GM18519 (cell line): ENCODE results near the gene TAT.

Source experiments
- ATAC-seq: cut with Tn5 transposase; IDR thresholded peaks from one replicate; pipeline ENCODE4 v1.9.1; 2021; ENCODE audit warnings: mild to moderate bottlenecking, moderate library complexity; ENCODE audit not compliant: unreplicated experiment, low FRiP score

TAT gene

DNA sequence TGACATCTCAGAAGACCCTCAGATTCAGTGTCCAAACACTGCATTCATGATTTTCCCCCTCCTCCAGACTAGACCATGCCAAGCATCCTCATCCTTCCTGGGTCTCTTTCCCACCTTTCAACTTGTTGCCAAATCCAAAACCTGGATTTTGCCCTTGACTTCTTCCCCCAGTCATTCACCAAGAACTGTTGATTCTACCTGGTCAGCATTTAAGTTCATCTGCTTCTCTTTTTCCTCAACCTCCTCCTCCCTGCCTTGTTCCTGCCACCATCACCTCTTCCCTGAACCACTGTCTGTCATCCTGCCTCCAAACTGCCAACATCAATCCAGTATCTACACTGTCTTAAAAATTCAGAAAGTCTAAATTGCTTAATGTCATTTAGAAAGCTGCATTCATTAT lies 29.7 kb downstream of the TAT start:
- no peak for ATAC-seq

DNA sequence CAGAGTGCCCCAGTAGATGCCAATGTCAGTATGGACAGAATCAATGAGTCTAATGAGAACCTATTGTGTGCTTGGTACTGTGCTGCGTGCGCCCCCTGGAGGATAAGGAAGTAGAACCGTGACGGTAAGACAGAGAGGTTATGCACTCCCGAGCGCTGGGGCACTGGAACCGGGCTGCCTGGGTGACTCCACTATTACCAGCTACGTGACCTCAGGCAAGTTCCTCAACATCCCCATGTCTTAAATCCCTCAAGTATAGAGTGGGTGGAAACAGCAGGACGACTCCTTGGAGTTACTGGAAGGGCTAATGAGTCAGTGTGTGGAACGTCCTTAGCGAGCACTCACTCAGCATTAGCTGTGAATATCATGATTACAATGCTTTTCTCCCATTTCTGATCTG lies 34.5 kb downstream of the TAT start:
- peak; percentile 71 for ATAC-seq

DNA sequence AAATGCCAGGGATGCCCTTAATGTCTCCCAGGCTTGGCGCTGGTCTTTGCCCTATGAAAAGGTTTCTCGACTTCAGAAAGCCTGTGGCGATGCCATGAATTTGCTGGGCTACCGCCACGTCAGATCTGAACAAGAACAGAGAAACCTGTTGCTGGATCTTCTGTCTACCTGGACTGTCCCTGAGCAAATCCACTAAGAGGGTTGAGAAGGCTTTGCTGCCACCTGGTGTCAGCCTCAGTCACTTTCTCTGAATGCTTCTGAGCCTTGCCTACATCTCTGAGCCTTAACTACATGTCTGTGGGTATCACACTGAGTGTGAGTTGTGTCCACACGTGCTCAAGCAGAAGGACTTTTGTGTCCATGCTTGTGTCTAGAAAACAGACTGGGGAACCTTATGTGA lies 39.2 kb downstream of the TAT start:
- ATAC-seq: peak; percentile 53

DNA sequence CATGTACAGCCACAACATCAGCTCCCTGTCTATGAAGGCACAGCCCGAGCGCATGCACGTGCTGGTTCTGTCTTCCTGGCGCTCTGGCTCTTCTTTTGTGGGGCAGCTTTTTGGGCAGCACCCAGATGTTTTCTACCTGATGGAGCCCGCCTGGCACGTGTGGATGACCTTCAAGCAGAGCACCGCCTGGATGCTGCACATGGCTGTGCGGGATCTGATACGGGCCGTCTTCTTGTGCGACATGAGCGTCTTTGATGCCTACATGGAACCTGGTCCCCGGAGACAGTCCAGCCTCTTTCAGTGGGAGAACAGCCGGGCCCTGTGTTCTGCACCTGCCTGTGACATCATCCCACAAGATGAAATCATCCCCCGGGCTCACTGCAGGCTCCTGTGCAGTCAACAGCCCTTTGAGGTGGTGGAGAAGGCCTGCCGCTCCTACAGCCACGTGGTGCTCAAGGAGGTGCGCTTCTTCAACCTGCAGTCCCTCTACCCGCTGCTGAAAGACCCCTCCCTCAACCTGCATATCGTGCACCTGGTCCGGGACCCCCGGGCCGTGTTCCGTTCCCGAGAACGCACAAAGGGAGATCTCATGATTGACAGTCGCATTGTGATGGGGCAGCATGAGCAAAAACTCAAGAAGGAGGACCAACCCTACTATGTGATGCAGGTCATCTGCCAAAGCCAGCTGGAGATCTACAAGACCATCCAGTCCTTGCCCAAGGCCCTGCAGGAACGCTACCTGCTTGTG lies 40.0 kb downstream of the TAT start:
- no peak for ATAC-seq

DNA sequence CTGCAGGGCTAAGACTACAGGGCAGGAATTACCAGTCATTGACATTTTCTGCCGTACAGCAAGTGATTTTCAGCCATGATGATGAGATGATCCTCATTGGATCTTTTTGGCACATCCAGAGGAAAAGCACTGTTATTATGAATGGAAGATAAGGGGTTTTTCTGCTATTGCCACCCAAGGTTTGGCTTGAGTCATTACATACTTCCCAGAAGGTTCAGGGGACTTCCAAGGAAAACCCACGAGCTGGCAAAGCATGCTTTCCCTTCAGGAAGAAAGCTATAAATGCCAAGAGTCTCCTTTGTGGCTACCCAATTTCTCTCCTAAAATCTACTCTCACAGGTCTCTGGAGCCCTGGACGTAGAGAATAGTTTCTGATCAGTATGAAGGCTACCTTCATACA lies 44.5 kb downstream of the TAT start:
- ATAC-seq: no peak

DNA sequence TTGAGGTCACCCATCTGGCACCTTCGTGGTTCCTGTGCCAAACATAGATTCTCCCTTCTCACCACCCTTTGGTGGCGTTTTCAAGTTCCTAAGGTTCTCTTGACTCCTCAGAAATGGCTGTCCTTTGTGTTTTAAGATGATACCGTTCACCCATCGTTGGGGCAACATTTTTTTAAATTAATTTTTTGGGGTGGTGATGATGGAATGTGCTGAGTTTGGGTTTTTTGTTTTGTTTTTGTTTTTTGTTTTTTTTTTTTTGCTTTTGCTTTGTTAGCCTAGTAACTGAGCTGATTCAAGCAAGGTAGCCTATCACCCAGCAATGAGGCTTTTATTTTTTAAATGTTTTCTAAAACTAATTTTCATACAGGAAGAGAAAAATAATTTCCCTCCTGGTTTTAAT lies 48.0 kb downstream of the TAT start:
- ATAC-seq: no peak

DNA sequence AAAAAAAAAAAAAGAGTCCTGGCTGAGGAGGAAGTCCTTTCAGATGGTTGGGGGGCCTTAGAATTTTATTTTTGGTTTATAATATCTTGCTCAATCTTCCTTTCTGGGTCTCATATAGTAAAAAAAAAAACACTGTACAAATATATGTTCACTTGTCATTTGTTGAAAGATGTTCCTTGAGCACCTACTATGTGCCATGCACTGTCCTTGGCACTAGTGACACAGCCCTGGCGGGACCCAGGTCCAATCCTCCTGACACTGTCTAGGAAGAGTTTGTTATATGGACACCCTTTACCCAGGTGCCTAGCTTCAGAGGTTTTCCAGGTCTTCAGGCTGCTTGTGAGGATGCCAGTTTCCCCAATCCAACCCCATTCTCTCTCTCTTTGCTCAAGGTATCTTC lies 48.6 kb downstream of the TAT start:
- no peak for ATAC-seq

DNA sequence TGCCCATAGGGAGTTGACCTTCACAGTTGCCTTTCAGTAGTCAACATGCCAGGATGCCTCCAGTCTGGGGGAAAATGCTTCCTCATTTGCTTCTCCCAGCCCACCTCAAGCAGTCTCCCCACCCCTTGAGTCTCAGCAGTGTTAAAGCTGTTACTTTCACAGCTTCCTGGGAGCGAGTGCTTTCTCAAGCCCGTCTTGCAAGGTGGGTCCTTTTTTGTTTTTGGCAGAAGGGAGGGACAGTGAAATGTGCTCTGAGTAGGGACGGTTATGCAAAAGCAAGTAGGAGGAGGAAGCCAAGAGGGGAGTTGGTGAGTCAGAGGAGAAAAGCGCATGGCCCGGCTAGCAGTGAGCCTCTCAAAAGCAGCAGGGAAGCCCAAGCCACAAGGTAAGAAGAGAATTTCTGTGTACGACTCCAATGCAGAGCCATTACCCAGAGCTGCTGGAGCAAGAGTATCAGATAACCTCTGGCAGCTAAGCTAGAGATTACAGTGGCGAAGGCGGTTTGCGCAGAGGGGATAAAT lies 50.7 kb downstream of the TAT start, which contains the start of gene CHST4:
Gene CHST4 (plus strand): TSS at position 316 of the 521 bp plus-strand sequence. CDS start 10,252 bp downstream, outside the sequence.
- no peak for ATAC-seq

DNA sequence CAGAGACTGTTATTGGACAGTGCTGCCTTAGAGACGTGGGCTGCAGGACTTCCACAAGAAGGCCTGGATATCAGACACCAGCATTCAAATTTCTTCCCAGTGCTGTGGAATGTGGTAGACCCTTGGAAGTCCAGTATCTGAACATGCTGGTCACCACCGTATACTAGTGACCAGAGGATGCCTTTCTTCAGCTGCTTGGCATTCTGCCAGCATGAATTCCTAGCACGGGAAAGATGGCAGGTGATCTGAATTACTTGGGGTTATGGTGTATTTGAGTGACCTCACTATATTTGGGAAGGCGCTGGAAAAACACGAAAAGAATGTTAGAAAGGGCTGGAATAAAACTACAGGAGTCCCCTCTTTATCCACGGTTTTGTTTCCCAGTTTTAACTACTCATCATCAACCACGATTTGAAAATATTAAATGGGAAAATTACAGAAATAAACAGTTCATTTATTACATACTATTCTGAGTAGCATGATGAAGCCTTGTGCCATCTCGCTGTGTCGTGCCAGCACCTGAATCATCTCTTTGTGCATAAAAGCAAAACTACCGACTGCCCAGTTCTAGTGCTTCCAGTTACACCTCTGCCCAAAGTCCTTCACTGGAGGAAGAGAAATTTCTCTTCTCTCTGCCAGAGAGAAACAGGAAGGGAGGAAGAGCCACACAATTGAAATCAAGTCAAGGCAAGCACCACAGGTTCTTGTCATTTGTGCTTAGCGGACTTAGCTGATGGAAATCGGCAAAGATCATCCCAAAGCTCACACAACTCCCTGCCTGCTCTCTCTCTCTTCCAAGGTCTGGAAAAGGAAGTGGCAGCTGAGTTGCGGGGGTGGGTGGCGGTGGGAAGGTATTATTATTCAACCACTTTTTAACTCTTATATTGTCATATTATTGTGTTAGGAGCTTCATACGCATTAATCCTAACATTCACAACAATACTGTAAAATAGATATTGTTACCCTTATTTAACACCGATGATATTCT lies 52.0 kb downstream of the TAT start:
- ATAC-seq: no peak

DNA sequence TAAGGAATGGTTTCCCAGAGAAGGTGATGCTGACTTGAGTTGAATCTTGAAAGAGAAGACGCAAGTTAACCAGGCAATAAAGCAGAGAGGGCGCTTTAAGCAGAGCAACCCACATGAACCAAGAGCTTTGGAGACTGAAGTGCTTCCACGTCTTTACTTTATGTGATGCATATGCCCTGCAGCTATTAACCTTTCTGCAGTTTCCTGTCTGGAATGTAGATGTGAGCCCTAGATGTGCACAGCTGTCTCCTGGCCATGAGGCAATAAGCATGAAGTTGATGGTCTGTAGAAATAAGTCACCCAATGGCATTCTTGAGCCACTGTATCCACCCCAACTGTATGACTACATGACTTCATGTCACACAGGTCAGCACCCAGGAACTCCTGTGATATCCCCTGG lies 56.3 kb downstream of the TAT start:
- no peak for ATAC-seq
